ENCODE results near the gene NUP160.
"Not testable (repeated sequence)": the region's sequence is repeated elsewhere in the genome, so short reads cannot be mapped to it uniquely, and the experiment has no call there.

NUP160 gene

GRCh38 chr11:47837929-47838328 is 10.2 kb downstream of the NUP160 start:
- no peak overlapping the region for H3K9ac ChIP-seq (ENCODE audit: low read depth, low read length)
- H3K9me3 ChIP-seq (replicated peaks; ENCODE audit: low read length): no peaks in the 10 kb centered on the region
- no peak overlapping the region for H3K4me2 ChIP-seq (ENCODE audit: low read length)
- H3K4me1 ChIP-seq (ENCODE audit: control insufficient read depth, insufficient read depth, low read length): no peaks in the 10 kb centered on the region
- H3K27me3 ChIP-seq (ENCODE audit: control insufficient read depth, insufficient read depth, low read length): no peaks in the 10 kb centered on the region
- H3K4me3 ChIP-seq (ENCODE audit: low read length): no peak overlapping the region
- H3K36me3 ChIP-seq (ENCODE audit: insufficient read depth, low read length): peaks cover 80% of the 10 kb centered on the region

- Histone ChIP-seq H3K27me3 (ENCODE audit: control insufficient read depth, insufficient read depth, low read length) (no peaks in the 10 kb centered on the region), H3K9ac (ENCODE audit: low read depth, low read length) (no peak overlapping the region), H3K36me3 (ENCODE audit: insufficient read depth, low read length) (peaks cover 80% of the 10 kb centered on the region), H3K4me2 (ENCODE audit: low read length) (no peak overlapping the region), H3K4me1 (ENCODE audit: control insufficient read depth, insufficient read depth, low read length) (no peaks in the 10 kb centered on the region), H3K4me3 (ENCODE audit: low read length) (no peak overlapping the region), H3K9me3 (replicated peaks; ENCODE audit: low read length) (no peaks in the 10 kb centered on the region)
Measured at GRCh38 chr11:47837292-47837691, 10.9 kb downstream of the NUP160 start.

GRCh38 chr11:47830013-47830412 is 18.1 kb downstream of the NUP160 start:
- not testable (repeated sequence) for H3K27me3 ChIP-seq (ENCODE audit: control insufficient read depth, insufficient read depth, low read length); H3K9ac ChIP-seq (ENCODE audit: low read depth, low read length); H3K4me1 ChIP-seq (ENCODE audit: control insufficient read depth, insufficient read depth, low read length); H3K9me3 ChIP-seq (replicated peaks; ENCODE audit: low read length); H3K4me2 ChIP-seq (ENCODE audit: low read length); H3K4me3 ChIP-seq (ENCODE audit: low read length)
- peaks cover 36% of the 10 kb centered on the region for H3K36me3 ChIP-seq (ENCODE audit: insufficient read depth, low read length)

DNA sequence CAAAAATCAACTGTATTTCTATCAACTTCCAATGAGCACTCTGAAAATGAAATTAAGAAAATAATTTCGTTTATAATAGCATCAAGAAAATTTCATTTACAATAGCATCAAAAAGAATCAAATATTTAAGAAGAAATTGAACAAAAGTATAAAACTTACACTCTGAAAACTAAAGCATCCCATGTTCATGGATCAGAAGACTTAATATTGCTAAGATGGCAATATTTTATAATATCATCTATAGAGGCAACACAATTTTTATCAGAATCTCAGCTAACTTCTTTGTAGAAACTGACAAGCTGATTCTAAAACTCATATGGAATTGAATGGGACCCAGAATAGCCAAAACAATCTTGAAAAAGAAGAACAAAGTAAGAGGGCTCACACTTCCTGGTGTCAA is 19.9 kb downstream of the NUP160 start:
- no peak overlapping the region for H3K4me3 ChIP-seq (ENCODE audit: low read length)
- no peak overlapping the region for H3K4me2 ChIP-seq (ENCODE audit: low read length)
- H3K27me3 ChIP-seq (ENCODE audit: control insufficient read depth, insufficient read depth, low read length): no peaks in the 10 kb centered on the region
- H3K9me3 ChIP-seq (replicated peaks; ENCODE audit: low read length): no peaks in the 10 kb centered on the region
- H3K4me1 ChIP-seq (ENCODE audit: control insufficient read depth, insufficient read depth, low read length): no peaks in the 10 kb centered on the region
- H3K36me3 ChIP-seq (ENCODE audit: insufficient read depth, low read length): peaks cover 20% of the 10 kb centered on the region
- H3K9ac ChIP-seq (ENCODE audit: low read depth, low read length): no peak overlapping the region

GRCh38 chr11:47822664-47823063 is 25.5 kb downstream of the NUP160 start:
- not testable (repeated sequence) for H3K9me3 ChIP-seq (replicated peaks; ENCODE audit: low read length); H3K4me1 ChIP-seq (ENCODE audit: control insufficient read depth, insufficient read depth, low read length); H3K4me2 ChIP-seq (ENCODE audit: low read length); H3K9ac ChIP-seq (ENCODE audit: low read depth, low read length); H3K4me3 ChIP-seq (ENCODE audit: low read length); H3K27me3 ChIP-seq (ENCODE audit: control insufficient read depth, insufficient read depth, low read length)
- peaks cover 22% of the 10 kb centered on the region for H3K36me3 ChIP-seq (ENCODE audit: insufficient read depth, low read length)

DNA sequence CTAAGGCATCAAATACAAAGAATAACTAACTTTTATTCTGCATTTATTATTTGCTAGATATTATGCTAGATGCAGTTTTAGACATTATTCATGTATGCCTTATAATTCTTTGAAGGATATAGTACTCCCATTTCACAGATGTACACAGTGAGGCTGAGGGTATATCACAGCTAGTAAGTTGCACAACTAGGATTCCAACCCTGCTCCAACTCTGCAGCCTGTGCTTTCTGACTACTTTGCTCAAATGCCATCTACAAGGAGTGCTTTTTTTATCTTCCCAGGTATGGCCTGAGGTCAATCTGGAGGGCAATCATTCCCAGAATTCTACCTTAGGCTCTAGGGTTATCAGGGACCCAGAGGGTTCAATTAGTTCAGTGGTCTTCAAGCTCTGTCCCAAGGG is 28.4 kb downstream of the NUP160 start:
- Histone ChIP-seq H3K4me3 (ENCODE audit: low read length) (no peak overlapping the region), H3K4me2 (ENCODE audit: low read length) (no peak overlapping the region), H3K27me3 (ENCODE audit: control insufficient read depth, insufficient read depth, low read length) (no peaks in the 10 kb centered on the region), H3K9me3 (replicated peaks; ENCODE audit: low read length) (no peaks in the 10 kb centered on the region), H3K4me1 (ENCODE audit: control insufficient read depth, insufficient read depth, low read length) (no peaks in the 10 kb centered on the region), H3K9ac (ENCODE audit: low read depth, low read length) (no peak overlapping the region), H3K36me3 (ENCODE audit: insufficient read depth, low read length) (peaks cover 29% of the 10 kb centered on the region)

DNA sequence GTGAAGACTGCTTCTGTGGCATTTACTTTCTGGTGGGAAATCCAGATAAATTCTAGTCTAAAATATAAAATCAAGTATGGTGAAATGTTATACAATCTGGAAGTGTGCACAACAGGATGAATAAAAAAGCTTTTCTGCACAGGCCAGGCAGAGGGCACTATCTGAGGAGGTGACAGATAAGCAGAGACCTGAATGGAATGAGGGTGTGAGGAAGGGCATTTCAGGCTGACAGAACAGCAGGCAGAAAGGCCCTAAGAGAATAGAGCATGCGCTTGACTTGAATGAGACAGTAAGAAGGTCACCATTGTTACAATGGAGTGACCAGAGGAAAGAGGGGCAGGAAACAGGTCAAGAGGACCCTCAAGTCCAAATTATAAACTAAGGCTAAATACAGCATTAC is 47.4 kb downstream of the NUP160 start:
- Histone ChIP-seq H3K4me2 (ENCODE audit: low read length) (no peak overlapping the region), H3K4me3 (ENCODE audit: low read length) (no peak overlapping the region), H3K27me3 (ENCODE audit: control insufficient read depth, insufficient read depth, low read length) (no peaks in the 10 kb centered on the region), H3K36me3 (ENCODE audit: insufficient read depth, low read length) (peaks cover 49% of the 10 kb centered on the region), H3K9ac (ENCODE audit: low read depth, low read length) (no peak overlapping the region), H3K9me3 (replicated peaks; ENCODE audit: low read length) (no peaks in the 10 kb centered on the region), H3K4me1 (ENCODE audit: control insufficient read depth, insufficient read depth, low read length) (peaks cover 4% of the 10 kb centered on the region)

DNA sequence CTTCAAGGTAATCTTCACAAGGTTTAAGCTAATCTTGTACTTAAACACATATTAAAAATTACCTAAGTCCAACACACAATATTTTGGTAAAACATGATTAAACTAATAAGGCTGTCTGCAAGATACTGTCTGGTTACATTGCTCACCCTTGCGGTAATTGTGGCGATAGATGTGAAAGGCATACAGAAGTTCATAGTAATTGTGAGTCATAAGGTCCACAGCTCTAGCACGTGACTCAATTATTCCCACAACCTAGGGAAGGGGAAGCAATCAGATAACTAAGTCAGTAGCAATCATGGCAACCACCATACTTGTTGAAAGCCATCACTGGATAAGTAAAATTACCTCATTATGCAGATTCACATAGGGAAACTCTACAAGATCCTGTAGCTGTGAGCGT is 50.5 kb downstream of the NUP160 start:
- H3K4me2 ChIP-seq (ENCODE audit: low read length): no peak overlapping the region

DNA sequence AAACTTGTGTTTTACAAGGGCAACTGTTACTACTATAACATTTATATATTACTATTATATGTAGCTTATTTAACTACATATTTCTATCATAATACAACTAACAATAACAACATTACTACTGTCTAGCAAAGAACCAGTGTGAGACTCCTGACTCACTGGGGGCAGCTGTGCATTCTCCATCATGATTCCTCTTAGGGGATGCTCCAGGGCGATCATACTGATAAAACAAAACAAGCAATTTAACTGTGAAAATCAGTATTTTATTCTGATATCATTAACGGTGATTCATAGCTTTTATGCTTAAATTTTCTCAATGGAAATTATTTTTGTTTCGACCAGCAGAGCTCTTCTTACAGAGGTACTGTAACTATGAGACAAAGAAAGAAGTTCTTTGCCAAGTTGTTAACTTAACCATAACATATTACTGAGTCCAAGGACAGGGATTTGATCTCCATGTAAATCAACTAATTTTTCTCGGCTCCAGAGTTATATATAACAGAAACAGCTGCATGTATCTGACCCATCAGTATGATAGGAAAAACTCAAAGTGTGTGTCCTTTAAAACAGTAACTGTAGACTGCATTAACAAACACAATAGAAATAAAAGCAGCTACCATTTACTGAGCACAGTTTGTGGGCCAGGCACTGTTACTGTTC is 56.2 kb downstream of the NUP160 start:
- Histone ChIP-seq H3K9me3 (replicated peaks; ENCODE audit: low read length) (no peaks in the 10 kb centered on the region), H3K36me3 (ENCODE audit: insufficient read depth, low read length) (peaks cover 26% of the 10 kb centered on the region), H3K4me3 (ENCODE audit: low read length) (no peak overlapping the region), H3K9ac (ENCODE audit: low read depth, low read length) (peak overlapping the region; percentile 40), H3K4me1 (ENCODE audit: control insufficient read depth, insufficient read depth, low read length) (peaks cover 30% of the 10 kb centered on the region), H3K27me3 (ENCODE audit: control insufficient read depth, insufficient read depth, low read length) (no peaks in the 10 kb centered on the region), H3K4me2 (ENCODE audit: low read length) (peak overlapping the region; percentile 43)

More for the DNA sequence above, 50.5 kb downstream of the NUP160 start:
- H3K27me3 ChIP-seq (ENCODE audit: control insufficient read depth, insufficient read depth, low read length): no peaks in the 10 kb centered on the region
- H3K9me3 ChIP-seq (replicated peaks; ENCODE audit: low read length): no peaks in the 10 kb centered on the region
- H3K9ac ChIP-seq (ENCODE audit: low read depth, low read length): no peak overlapping the region
- peaks cover 41% of the 10 kb centered on the region for H3K36me3 ChIP-seq (ENCODE audit: insufficient read depth, low read length)
- peaks cover 12% of the 10 kb centered on the region for H3K4me1 ChIP-seq (ENCODE audit: control insufficient read depth, insufficient read depth, low read length)
- H3K4me3 ChIP-seq (ENCODE audit: low read length): no peak overlapping the region

DNA sequence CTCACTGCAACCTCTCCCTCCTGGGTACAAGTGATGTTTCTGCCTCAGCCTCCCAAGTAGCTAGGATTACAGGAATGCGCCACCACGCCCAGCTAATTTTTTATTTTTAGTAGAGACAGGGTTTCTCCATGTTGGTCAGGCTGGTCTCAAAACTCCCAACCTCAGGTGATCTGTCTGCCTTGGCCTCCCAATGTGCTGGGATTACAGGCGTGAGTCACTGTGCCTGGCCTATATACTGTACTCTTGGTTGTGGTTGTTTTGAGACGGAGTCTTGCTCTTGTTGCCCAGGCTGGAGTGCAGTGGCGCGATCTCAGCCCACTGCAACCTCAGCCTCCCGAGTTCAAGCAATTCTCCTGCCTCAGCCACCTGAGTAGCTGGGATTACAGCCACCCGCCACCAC is 58.1 kb downstream of the NUP160 start:
- H3K4me3 ChIP-seq (ENCODE audit: low read length); H3K4me2 ChIP-seq (ENCODE audit: low read length); H3K9me3 ChIP-seq (replicated peaks; ENCODE audit: low read length); H3K27me3 ChIP-seq (ENCODE audit: control insufficient read depth, insufficient read depth, low read length); H3K9ac ChIP-seq (ENCODE audit: low read depth, low read length): not testable (repeated sequence)
- Histone ChIP-seq H3K36me3 (ENCODE audit: insufficient read depth, low read length) (peaks cover 36% of the 10 kb centered on the region), H3K4me1 (ENCODE audit: control insufficient read depth, insufficient read depth, low read length) (peaks cover 30% of the 10 kb centered on the region)

DNA sequence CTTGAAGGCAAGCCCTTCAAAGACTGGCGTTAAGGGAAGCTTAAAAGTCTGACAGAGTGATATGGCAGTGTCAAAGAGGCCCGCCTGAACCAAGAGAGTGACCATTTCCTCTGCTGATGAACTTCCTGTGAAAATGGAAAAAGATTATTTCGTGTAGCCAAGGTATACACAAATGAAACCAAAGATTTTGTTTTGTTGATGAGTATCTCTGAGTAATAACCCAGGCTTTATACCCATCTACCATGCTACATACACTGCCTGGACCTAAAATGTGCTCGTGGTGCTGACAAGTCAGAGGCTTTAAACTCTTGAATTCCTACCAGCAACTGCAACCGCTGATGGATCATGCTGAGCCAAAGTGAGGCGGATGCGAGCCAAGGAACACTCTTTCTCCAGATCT is 60.0 kb downstream of the NUP160 start:
- Histone ChIP-seq H3K36me3 (ENCODE audit: insufficient read depth, low read length) (peaks cover 44% of the 10 kb centered on the region), H3K4me2 (ENCODE audit: low read length) (peak overlapping the region; percentile 0), H3K9me3 (replicated peaks; ENCODE audit: low read length) (no peaks in the 10 kb centered on the region), H3K4me3 (ENCODE audit: low read length) (no peak overlapping the region), H3K27me3 (ENCODE audit: control insufficient read depth, insufficient read depth, low read length) (no peaks in the 10 kb centered on the region), H3K9ac (ENCODE audit: low read depth, low read length) (no peak overlapping the region), H3K4me1 (ENCODE audit: control insufficient read depth, insufficient read depth, low read length) (peaks cover 28% of the 10 kb centered on the region)

- Histone ChIP-seq H3K27me3 (ENCODE audit: control insufficient read depth, insufficient read depth, low read length) (no peaks in the 10 kb centered on the region), H3K4me1 (ENCODE audit: control insufficient read depth, insufficient read depth, low read length) (peaks cover 11% of the 10 kb centered on the region), H3K4me3 (ENCODE audit: low read length) (no peak overlapping the region), H3K9ac (ENCODE audit: low read depth, low read length) (no peak overlapping the region), H3K9me3 (replicated peaks; ENCODE audit: low read length) (no peaks in the 10 kb centered on the region), H3K4me2 (ENCODE audit: low read length) (no peak overlapping the region), H3K36me3 (ENCODE audit: insufficient read depth, low read length) (peaks cover 51% of the 10 kb centered on the region)
Measured at GRCh38 chr11:47786373-47786772, 61.8 kb downstream of the NUP160 start.

Measured in skeletal muscle satellite cell (primary cell).